ENCODE measurements around the gene RCAN3.
A peak's percentile ranks its signal among the peaks of the same experiment; 100 is the strongest.
"Not testable (repeated sequence)": the region's sequence is repeated elsewhere in the genome, so short reads cannot be mapped to it uniquely, and the experiment has no call there.

The RCAN3 gene

GRCh38 chr1:24514946-24515345 lies 12.3 kb downstream of the RCAN3 start:
- DNase-seq (ENCODE audit: low read depth), result no peak

- DNase-seq (ENCODE audit: low read depth), result peak; percentile 56
Measured at GRCh38 chr1:24515671-24516209, 13.1 kb downstream of the RCAN3 start.

- DNase-seq (ENCODE audit: low read depth), result no peak
Measured at GRCh38 chr1:24516506-24516905, 13.9 kb downstream of the RCAN3 start.

- no peak for DNase-seq (ENCODE audit: low read depth)
Measured at GRCh38 chr1:24517898-24518297, 15.3 kb downstream of the RCAN3 start.

GRCh38 chr1:24520282-24520681 lies 17.6 kb downstream of the RCAN3 start:
- DNase-seq (ENCODE audit: low read depth), result not testable (repeated sequence)

- no peak for DNase-seq (ENCODE audit: low read depth)
Measured at GRCh38 chr1:24525606-24526005, 23.0 kb downstream of the RCAN3 start.

- no peak for DNase-seq (ENCODE audit: low read depth)
Measured at GRCh38 chr1:24526045-24526444, 23.4 kb downstream of the RCAN3 start.

GRCh38 chr1:24526940-24527542 lies 24.4 kb downstream of the RCAN3 start:
- DNase-seq (ENCODE audit: low read depth), result peak; percentile 24

GRCh38 chr1:24528744-24529143 lies 26.1 kb downstream of the RCAN3 start:
- DNase-seq (ENCODE audit: low read depth), result no peak

- not testable (repeated sequence) for DNase-seq (ENCODE audit: low read depth)
Measured at GRCh38 chr1:24529292-24529691, 26.7 kb downstream of the RCAN3 start.

- DNase-seq (ENCODE audit: low read depth), result no peak
Measured at GRCh38 chr1:24535021-24535424, 32.4 kb downstream of the RCAN3 start.

- no peak for DNase-seq (ENCODE audit: low read depth)
Measured at GRCh38 chr1:24535778-24536177, 33.1 kb downstream of the RCAN3 start.

GRCh38 chr1:24536391-24536840 lies 33.8 kb downstream of the RCAN3 start:
- peak; percentile 31 for DNase-seq (ENCODE audit: low read depth)

GRCh38 chr1:24540051-24540905 lies 37.6 kb downstream of the RCAN3 start:
- peak; percentile 11 for DNase-seq (ENCODE audit: low read depth)

GRCh38 chr1:24540906-24541710 lies 38.5 kb downstream of the RCAN3 start:
- peak; percentile 84 for DNase-seq (ENCODE audit: low read depth)

GRCh38 chr1:24541711-24542346 lies 39.2 kb downstream of the RCAN3 start:
- DNase-seq (ENCODE audit: low read depth), result no peak

GRCh38 chr1:24544239-24544638 lies 41.6 kb downstream of the RCAN3 start:
- peak; percentile 34 for DNase-seq (ENCODE audit: low read depth)

GRCh38 chr1:24545662-24546061 lies 43.0 kb downstream of the RCAN3 start:
- no peak for DNase-seq (ENCODE audit: low read depth)

GRCh38 chr1:24547195-24547594 lies 44.6 kb downstream of the RCAN3 start:
- DNase-seq (ENCODE audit: low read depth), result no peak

- DNase-seq (ENCODE audit: low read depth), result no peak
Measured at GRCh38 chr1:24548070-24548469, 45.4 kb downstream of the RCAN3 start.

GRCh38 chr1:24549210-24549609 lies 46.6 kb downstream of the RCAN3 start:
- DNase-seq (ENCODE audit: low read depth), result not testable (repeated sequence)
